ENCODE data around the gene SFTA2.

SFTA2 gene

DNA sequence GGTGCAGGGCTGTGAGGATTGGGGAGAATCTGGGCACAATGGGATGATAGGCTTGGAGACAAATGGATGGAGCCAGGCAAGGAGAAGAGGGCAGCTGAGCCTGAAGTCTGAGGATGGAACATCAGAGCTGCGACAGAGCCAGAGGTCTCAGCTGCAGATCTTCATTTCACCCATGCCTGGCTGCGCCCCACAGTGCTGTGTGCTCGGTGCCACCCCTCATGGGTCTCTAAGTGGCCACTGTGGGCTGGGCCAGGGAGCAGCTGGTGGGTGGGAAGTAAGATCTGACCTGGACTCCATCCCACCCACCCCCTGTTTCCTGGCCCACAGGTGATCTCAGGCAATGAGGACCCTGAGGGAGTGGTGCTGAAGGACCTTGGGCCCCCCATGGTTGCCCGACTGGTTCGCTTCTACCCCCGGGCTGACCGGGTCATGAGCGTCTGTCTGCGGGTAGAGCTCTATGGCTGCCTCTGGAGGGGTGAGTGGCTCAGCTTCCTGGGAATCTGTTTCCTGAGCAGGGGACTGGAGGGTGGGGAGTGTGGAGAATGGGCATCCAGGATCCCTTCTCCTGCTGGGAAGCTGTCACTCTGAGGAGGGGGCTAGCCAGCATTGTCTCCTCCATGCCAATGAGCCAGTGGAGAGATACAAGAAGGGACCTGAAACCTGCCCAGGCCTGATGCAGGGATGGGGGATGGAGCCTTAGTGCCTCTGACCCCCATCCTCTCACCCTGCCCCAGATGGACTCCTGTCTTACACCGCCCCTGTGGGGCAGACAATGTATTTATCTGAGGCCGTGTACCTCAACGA is 41.1 kb downstream of the SFTA2 start:
- no peak for DNase-seq (ENCODE audit: low read depth in 2 of 2)

DNA sequence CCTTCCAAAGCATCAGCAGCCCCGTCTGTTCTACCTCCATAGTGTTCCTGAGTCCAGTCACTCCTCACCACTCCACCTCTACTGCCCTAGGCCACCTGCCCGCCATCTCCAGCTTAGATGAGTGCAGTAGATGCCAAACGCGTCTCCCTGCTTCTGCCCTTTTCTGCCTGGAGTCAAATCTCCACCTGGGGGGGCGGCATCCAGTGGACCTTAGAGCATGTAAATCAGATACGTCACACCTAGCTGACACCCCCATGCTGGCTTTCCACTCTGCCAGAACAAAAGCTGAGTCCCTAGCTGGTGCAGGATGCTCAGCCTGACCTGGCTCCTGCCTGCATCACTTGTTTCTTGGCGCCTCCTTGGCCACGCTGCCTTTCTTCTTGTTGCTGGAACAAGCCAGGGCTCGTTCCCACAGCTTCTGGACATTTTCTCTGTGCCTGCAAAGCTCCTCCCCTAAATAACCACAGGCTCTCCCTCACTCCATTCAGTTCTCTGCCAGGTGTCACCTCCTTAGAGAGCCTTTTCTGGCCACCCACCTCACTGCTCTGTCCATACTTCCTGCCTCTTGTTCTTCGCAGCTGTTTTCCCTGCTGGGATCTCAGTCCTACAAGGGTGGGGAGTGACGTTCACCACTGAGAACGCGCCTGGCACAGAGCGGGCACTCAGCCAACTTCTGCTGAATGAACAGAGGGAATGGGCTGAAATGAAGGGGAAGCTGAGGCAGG is 41.9 kb downstream of the SFTA2 start:
- no peak for DNase-seq (ENCODE audit: low read depth in 2 of 2)

DNA sequence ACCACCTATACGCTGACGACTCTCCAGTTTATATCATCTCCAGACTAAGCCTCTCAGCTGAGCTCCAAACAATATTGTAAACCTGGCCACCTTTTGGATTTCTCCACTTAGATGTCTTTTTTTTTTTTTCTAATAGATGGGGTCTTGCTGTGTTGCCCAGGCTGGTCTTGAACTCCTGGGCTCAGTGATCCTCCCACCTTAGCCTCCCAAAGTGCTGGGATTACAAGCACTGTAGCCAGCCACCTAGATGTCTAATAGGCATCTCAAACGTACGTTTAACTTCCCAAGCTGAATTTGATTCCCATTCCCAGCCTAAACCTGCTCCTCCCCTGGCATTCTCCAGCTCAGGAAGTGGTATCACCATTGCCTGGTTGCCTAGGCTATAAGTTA is 42.5 kb downstream of the SFTA2 start:
- DNase-seq (ENCODE audit: low read depth in 2 of 2): no peak

DNA sequence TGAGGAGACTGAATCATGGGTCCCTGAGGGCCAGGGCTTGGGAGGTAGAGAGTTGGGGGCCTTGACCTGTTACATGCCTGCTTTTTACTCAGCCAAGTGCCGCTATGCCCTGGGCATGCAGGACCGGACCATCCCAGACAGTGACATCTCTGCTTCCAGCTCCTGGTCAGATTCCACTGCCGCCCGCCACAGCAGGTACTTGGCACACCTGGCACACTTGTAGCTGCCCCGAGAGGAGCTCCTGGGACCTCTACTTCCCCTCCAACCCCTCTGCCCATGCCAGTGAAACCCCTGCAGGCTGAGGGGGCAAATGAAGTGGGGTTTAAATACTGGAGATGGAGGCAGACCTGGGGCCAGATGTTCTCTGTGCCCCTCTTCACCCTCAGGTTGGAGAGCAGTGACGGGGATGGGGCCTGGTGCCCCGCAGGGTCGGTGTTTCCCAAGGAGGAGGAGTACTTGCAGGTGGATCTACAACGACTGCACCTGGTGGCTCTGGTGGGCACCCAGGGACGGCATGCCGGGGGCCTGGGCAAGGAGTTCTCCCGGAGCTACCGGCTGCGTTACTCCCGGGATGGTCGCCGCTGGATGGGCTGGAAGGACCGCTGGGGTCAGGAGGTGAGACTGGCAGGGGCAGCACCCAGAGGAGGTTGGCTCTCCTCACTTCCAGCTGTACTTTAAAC is 43.0 kb downstream of the SFTA2 start:
- DNase-seq (ENCODE audit: low read depth in 2 of 2): no peak

DNA sequence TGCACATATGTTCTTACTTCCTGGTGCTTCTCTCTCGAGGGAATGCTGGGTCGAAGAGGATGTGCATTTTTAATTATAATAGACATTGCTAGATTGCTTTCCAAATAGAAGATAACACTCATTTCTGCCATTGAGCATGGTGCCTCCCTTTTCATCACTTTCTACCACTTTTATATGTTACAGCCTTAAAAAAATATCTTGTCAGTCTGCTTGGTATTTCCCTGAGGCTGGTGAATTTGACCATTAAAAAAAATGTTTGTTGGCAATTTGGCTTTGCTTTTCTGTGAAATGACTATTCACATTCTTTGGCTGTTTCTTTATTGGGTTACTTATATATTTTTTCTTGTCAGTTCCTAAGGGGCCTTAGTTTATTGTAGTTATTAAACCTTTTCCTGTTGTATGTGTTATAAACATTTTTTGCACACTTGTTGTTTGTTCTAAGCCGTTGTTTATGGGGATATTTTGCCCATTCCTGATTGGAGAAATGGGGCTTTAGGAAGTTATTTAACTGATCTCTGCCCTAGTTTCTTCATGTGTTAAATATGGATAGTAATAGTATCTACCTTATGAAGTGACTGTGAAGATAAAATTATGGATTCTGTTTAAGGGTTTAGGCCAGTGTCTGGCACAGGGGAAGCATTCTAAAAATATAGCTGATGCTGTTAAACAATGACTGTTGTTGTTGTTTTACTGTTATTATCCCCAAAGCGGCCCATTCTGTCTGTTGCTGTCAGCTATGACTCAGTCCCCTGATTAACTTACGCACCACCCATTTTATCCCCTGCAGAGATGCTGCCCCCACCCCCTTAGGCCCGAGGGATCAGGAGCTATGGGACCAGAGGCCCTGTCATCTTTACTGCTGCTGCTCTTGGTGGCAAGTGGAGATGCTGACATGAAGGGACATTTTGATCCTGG is 43.8 kb downstream of the SFTA2 start:
- no peak for DNase-seq (ENCODE audit: low read depth in 2 of 2)

DNA sequence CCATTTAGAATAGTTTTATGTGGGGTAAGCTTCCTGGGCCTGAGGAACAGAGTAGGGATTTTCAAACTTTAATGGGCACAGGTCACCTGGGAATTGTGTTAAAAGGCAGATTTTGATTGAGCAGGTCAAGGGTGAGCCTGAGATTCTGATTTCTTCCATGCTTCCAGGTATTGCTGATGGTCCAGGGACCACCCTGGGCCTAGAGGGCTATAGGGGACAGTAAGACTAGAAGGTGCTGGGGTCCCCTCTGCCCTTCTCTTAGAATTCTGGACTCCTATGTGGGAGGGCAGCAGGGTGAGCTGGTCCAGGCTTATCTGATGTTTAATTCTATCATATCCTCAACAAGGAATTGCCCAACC is 45.1 kb downstream of the SFTA2 start:
- DNase-seq (ENCODE audit: low read depth in 2 of 2): no peak

DNA sequence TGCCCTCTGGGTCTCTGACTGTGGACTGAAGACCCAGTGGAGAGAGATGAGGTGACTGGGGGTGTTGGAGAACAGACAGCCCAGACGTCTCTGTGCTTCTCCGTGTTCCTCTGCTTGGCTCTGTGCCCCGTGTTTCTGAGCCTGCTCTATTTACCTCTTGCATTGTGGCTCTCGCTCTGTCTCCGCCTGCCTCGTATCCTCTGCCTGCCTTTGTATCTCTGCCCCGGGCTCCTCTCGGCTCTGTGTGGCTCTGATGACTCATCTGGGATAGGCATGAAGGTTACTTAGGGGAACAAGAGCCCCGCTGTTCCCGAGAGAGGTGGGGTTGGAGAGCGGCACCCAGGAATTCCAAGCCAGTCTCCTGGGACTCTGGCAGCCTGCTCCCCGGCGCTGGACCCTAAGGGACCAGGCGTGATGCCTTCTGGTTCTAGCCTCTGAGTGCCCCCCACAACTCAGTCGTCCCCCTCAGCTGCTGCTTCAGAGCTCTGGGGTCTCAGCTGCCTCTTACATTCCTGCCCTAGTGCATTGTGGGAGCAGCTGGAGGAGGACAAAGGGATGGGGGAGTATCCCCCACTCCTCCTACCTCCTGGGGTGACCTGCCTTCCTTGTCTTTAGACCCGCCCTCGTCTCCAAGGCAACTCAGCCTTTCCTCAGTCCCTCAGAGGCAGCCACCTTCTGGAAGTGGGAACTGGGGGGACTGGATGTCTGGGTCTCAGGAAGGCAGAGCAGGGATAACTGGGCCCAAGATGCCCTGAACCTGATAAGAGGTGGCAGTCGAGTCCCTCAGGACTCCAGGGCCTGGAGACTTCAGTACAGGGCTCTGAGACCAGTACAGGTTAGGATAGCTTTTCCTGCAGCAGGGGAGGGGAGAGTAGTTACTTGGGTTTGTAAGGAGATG is 45.7 kb downstream of the SFTA2 start:
- DNase-seq (ENCODE audit: low read depth in 2 of 2): peak; percentile 30 to 40

DNA sequence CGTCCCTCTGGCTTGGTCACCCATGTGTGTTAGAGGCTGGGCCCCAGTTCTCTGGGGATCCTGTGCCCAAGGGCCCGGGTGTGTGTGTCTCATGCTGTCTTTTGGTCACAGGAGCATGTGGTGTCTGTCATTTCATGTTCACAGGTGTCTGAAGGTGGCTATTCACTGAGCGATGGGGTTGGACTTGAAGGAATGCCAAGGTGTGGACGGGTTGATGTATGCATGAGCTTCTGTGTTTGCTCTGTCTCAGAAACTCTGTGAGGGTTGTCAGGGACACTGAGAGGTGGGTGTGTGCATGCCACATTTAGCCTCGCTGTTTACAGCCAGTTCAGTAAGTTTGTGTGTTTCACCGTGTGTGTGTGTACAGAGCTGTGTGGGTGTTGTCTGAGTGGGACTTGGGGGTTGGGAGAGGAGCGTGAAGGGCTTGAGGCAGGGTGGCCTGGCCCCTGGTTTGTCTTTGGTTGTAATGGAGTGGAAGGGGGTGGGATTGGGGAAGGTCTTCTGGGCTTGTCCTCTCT is 46.4 kb downstream of the SFTA2 start:
- DNase-seq (ENCODE audit: low read depth in 2 of 2): no peak

DNA sequence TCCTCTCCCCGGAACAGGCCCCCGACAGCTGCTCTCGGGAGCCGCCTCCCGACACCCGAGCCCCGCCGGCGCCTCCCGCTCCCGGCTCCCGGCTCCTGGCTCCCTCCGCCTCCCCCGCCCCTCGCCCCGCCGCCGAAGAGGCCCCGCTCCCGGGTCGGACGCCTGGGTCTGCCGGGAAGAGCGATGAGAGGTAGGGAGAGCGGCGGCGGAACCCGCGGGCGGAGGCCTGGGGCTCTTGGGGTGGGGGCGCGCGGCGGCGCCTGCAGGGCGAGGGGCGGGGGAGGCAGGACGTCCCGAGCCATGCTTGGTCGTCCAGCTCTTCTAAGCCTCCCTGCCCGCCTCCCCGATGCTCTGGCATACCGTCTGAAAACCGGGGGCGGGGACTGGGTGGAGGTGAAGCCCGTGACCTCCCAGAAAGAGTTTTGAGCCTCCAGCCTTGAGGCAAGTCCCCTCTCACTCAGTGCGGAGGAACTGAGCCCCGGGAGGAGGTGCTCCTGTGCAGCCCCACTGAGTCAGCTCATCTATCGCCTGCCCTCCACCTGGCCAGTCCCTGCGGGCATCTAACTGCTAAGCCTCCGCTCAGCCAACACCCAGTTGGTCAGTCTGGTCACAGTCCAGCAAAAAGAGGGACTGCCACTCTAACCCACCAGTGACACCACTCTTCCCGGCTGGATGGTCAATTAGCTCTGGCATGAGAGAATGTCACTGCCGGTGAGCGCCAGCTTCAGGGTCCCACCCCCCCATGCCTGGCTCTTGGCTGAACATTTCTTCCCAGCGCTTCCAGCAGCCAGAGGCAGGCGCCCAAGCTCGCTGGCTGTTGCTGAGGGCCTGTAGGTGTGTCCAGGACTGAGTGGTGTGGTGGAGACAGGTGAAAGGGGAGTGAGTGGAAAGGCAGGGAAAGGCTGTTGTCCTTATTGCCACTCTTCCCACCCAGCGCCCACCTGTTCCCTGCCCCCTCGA is 47.2 kb downstream of the SFTA2 start:
- no peak for DNase-seq (ENCODE audit: low read depth in 2 of 2)

DNA sequence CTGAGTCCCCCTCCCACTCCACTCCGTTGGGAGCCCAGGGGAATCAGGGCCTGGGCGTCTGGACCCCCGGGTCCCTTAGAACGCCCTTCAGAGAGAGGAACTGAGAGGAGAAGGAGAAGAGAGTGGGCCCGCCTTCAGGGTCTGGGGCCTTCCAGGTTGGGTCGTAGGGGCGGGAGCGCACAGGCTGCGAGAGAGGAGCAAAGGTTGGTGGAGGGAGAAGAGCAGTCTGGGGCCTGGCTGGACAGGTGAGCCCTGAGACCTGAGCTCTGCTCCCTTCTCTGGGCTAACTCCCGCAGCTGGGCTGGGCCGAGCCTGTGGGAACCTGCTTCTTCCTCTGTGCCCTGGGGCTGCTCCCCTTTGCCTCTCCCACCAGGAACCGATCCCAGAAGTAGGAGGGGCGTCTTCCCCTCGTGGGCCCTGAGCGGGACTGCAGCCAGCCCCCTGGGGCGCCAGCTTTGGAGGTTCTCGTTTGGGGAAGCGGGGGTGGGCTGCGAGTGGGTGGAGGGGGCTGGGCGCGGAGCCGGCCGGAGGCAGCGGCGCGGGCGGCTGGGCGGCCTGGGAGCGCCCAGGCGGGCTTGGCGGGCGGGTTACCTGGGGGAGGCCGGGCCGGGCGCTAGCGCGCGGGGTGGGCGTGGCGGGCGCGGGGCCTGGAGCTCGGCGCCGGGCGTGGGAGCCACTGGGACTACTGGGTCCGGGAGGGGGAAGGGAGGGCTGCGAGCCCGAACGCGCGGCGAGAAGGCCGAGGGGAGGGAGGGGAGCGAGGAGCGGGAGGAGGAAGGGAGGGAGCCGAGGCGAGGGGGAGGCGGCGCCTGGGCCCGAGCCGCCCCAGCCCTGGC is 48.1 kb downstream of the SFTA2 start, which contains the start of gene DDR1:
Gene DDR1 (plus strand): TSS at position 835 of the 836 bp plus-strand sequence. CDS start 4,211 bp downstream, outside the sequence.
- DNase-seq (ENCODE audit: low read depth in 2 of 2): peak; percentile 34 to 36

DNA sequence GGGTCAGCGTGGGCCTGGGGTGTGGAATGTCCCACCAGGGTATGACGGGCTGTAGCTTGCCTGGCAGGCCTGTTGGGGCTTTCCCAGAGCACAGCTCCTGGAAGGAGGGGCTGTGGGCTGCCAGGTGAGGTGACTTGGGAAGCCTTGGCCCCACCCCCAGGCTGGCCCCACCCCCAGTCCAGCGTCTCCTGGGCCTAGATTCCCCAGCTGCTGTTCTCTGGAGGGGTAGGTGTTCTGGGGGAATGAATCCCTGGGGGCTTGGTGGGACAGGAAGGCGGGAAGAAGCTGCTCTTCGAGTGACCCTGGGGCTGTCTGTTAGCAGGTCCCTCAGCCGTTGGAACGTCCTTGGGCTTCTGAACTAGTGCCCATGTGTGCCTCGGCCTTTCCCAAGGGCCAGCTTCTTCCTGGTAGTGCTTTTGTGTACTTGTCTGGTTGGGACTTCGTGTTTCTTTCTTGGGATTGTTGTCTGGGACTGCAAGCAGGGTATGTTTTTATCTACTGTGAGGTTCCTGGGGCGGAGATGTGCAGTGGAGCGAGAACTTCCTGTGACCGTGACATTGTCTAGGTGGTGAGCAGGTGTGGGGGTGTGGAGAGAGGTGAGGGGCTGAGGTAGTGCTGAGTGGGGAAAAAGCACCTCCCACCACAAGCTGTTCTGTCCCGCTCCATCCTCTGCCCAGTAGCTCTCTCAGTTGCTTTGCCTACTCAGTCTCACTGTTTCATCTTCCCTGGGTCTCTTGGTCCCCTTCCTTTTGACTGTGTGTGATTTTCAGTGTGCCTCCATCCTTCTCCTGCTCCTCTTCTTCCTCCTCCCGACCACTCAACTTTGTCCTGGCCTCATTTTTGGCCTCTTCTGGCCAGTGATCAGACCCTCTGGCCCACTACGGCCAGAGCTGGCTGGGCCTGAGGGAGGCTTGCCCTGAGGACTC is 48.9 kb downstream of the SFTA2 start:
- no peak for DNase-seq (ENCODE audit: low read depth in 2 of 2)

DNA sequence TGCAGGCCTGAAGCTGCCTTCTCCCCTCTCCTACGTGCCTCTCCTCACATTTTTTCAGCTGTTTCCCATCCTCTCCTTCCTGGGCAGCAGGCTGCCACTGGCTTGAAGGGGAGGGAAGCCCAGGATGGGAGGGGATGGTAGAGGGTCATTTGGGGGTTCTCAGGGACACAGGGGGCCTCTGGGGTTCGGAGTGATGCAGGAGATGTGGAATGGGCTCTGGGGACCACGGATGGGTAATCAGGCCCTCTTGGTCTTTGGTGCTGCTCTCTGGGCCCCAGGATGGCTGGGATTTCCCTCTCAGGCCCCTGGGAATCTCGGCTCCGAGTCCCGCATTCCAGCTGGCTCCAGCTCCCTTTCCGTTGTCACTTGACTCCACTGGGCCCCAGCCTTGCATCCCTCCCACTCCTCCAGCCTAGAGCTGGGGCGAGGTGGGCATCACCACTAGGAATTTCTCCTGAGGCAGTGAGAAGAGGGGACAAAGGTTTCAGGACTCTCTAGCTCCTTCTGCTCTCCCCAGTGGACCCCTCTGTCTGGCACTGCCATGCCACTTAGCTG is 49.7 kb downstream of the SFTA2 start:
- no peak for DNase-seq (ENCODE audit: low read depth in 2 of 2)

DNA sequence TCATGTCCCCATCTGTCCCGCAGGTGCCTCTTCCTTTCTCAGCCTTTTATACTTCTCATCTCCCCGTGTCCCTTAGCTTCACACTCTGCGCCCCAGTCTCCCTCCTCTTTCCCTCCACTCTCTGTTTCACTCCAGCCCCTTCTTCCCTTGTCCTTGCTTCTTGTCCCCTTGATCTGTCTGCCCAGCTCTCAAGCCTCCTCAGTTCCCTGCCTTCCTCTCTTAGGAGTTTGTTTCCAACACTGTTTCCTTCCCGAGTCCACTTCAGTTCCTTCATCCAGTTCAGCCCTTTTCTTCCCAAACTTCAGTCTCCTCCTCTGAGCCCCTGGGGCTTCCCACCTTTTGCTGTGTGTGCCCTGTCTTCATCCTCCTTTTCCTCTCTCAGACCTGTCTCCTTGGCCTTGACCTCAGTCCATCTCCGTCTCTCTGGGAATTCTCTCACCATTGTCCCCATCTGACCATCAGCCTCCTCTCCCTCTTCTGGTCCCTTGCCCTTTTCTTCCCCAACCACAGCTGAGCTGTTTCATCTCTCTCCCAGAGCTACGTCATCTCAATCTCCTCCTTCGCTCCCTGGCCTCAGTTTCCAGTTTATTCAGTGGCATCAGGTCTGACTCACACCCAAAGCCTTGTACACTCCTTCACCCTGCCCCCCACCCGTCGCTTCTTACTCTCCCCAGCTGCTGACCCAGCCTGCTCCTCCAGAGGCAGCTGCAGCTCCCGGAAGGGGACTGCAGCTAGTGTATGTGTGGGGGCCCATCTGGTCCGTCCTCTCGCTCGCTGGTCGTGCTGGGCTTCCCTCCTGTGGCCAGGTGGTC is 50.4 kb downstream of the SFTA2 start:
- no peak for DNase-seq (ENCODE audit: low read depth in 2 of 2)

All from fibroblast of skin of left biceps (primary cell).